Right atrium auricular region (tissue), 2 donors: Measurements from ENCODE around the gene PHTF1. TPM values are rescaled to one million over a fixed set of nuclear protein-coding genes. Genes with fewer than 3 reads are reported as not detected.
A peak's percentile ranks its signal among the peaks of the same experiment; 100 is the strongest.

Experiments used
- DNase-seq: peaks from one replicate; pipeline ENCODE4 v3.0.0-alpha.2; 2019; ENCODE audit warnings: low spot score
- H3K27ac ChIP-seq, 2 donors: fragments of 200-600 bp; sonication (generic); 1 replicate in 1 of 2; 2 replicates in 1 of 2; pipeline ENCODE4 v1.5.1; 2016 to 2019
- H3K27me3 ChIP-seq, 2 donors: fragments of 200-600 bp; sonication (generic); one replicate each; pipeline versions ENCODE4 v1.5.1 to v1.6.0; 2017 to 2019
- H3K36me3 ChIP-seq: fragments of 200-600 bp; sonication (generic); one replicate; pipeline ENCODE4 v1.5.1; 2016
- H3K4me1 ChIP-seq, 2 donors: fragments of 200-600 bp; sonication (generic); one replicate each; pipeline versions ENCODE4 v1.5.1 to v1.6.0; 2017 to 2019
- H3K4me3 ChIP-seq, 2 donors: fragments of 200-600 bp; sonication (generic); 1 replicate in 1 of 2; 2 replicates in 1 of 2; pipeline ENCODE4 v1.5.1; 2017 to 2019; ENCODE audit warnings: mild to moderate bottlenecking in 1 of 2, moderate library complexity in 1 of 2
- H3K9me3 ChIP-seq, 2 donors: fragments of 200-600 bp; sonication (generic); one replicate each; pipeline ENCODE4 v1.5.1; 2019
- CTCF ChIP-seq, 2 donors: fragments of 200-600 bp; sonication (generic); IDR thresholded peaks; one replicate each; pipeline ENCODE4 v1.5.1; 2019; ENCODE audit warnings: antibody characterized with exemption in 2 of 2
- total RNA-seq, 2 donors: library from RNA; depleted of rRNA; stranded (reverse); fragments of >200 nt; gene quantifications; one replicate each; pipeline ENCODE4 v1.1.0, GENCODE V29; 2016

PHTF1 gene
- total RNA-seq, 2 donors from 2014 or later: 8.6 to 12.4 TPM

- Histone ChIP-seq H3K27ac (peak overlapping the region; percentile 41 to 71), H3K4me3 (no peak overlapping the region), H3K27me3 (no peaks in the 10 kb centered on the region), H3K4me1 (peaks cover 0 to 5% of the 10 kb centered on the region in 2 donors), H3K36me3 (no peaks in the 10 kb centered on the region), H3K9me3 (no peaks in the 10 kb centered on the region)
- peak; percentile 78 for DNase-seq
- TF ChIP-seq CTCF (IDR thresholded peaks at IDR 0.05): no peak
Measured at GRCh38 chr1:113684153-113684541, 75.1 kb downstream of the PHTF1 start.

GRCh38 chr1:113683384-113684152 lies 75.7 kb downstream of the PHTF1 start:
- Histone ChIP-seq H3K4me1 (peaks cover 0 to 5% of the 10 kb centered on the region in 2 donors), H3K36me3 (no peaks in the 10 kb centered on the region), H3K4me3 (no peak overlapping the region), H3K27ac (peak overlapping the region; percentile 41 to 71), H3K9me3 (no peaks in the 10 kb centered on the region), H3K27me3 (no peaks in the 10 kb centered on the region)
- DNase-seq: no peak
- TF ChIP-seq CTCF (IDR thresholded peaks at IDR 0.05): no peak

GRCh38 chr1:113681596-113682337 lies 77.5 kb downstream of the PHTF1 start:
- TF ChIP-seq CTCF (IDR thresholded peaks at IDR 0.05): no peak
- no peaks in the 10 kb centered on the region for H3K27me3 ChIP-seq
- no peaks in the 10 kb centered on the region for H3K9me3 ChIP-seq
- no peak overlapping the region for H3K4me3 ChIP-seq
- DNase-seq: no peak
- no peak overlapping the region for H3K27ac ChIP-seq
- peaks cover 0 to 5% of the 10 kb centered on the region in 2 donors for H3K4me1 ChIP-seq
- no peaks in the 10 kb centered on the region for H3K36me3 ChIP-seq

- Histone ChIP-seq H3K4me1 (no peaks in the 10 kb centered on the region), H3K9me3 (no peaks in the 10 kb centered on the region), H3K36me3 (peaks cover 4% of the 10 kb centered on the region), H3K27ac (no peak overlapping the region), H3K4me3 (no peak overlapping the region), H3K27me3 (no peaks in the 10 kb centered on the region)
- no peak for DNase-seq
- TF ChIP-seq CTCF (IDR thresholded peaks at IDR 0.05): peak in 1 of 2 donors; percentile 10
Measured at GRCh38 chr1:113678159-113678469, 81.2 kb downstream of the PHTF1 start.

- Histone ChIP-seq H3K4me1 (no peaks in the 10 kb centered on the region), H3K27ac (no peak overlapping the region), H3K36me3 (peaks cover 5% of the 10 kb centered on the region), H3K9me3 (no peaks in the 10 kb centered on the region), H3K4me3 (no peak overlapping the region), H3K27me3 (no peaks in the 10 kb centered on the region)
- no peak for DNase-seq
- TF ChIP-seq CTCF (IDR thresholded peaks at IDR 0.05): peak; percentile 32 to 78
Measured at GRCh38 chr1:113677250-113678158, 81.8 kb downstream of the PHTF1 start.
